Glomerular visceral epithelial cell (primary cell): ENCODE measurements around the gene CTBS.

Source experiments
- DNase-seq: peaks from one replicate; pipeline ENCODE4 v3.0.0-alpha.2; 2016; ENCODE audit errors: extremely low spot score

CTBS gene

DNA sequence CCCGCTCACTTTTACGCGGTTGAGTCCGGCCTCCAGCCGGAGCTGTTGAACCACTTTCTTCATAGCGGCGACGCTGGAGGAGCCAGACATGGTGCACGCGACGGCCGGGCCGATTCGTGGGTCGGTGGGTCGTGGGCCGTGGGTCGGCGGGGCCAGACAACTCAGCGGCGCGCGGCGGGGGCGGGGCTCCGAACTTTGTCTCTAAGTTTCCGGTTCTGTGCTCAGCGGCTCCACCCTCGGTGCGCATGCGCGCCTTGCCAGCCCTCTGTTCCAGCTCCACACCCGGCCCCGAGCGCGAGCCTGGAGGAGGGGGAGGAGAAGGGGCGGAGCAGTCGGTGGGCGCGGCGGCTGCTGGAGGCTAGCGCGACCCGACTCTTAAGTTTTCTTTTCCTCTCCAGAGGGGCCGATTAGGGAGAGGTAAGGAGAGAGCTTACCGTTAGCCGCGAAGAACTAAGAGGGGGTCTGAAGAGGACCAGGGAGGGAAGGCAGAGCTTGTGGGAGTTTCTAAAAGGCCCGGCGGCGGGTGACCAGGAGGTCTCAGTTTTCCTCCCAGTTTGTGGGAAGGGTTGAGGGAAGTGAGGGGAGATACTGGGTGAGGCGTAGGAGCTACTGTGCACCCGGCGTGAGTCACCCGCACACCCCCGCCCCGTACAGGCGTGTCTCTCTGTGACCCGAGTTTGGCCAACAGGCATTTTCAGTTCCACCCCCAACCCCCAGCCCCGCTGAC lies 68.1 kb downstream of the CTBS start, which contains the start of the genes GNG5 and SPATA1:
Gene GNG5 (minus strand): TSS at position 580 of the 727 bp plus-strand sequence. CDS start 490 bp downstream, at position 90.
Gene SPATA1 (plus strand): TSS at position 385 of the 727 bp plus-strand sequence. CDS start 9,974 bp downstream, outside the sequence.
- DNase-seq = peak; percentile 98

DNA sequence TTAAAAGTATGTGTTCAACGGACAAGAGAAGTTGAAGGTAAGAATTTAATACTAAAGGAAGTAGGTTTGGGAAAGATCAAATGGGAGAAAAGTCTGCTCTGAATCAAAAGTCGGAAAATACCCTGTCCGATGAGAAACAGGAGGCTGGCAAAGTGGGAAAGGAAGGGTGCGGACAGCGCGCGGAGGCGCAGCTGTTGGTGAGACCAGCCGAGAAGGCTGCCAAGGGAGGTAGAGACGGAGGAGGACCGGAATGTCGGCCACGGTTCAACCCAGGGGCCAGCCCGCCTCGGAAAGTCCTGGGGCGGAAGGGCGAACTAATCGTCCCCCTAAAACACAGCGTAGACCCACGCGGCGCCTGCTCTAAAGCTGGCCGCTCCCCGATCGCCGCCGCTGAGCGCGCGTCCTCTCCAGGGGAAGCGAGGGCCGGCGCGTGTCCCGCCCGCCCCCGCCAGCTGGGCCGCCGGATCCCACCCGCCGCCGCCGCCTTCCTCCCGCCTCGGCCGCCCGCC lies 68.7 kb downstream of the CTBS start:
- peak; percentile 71 for DNase-seq

DNA sequence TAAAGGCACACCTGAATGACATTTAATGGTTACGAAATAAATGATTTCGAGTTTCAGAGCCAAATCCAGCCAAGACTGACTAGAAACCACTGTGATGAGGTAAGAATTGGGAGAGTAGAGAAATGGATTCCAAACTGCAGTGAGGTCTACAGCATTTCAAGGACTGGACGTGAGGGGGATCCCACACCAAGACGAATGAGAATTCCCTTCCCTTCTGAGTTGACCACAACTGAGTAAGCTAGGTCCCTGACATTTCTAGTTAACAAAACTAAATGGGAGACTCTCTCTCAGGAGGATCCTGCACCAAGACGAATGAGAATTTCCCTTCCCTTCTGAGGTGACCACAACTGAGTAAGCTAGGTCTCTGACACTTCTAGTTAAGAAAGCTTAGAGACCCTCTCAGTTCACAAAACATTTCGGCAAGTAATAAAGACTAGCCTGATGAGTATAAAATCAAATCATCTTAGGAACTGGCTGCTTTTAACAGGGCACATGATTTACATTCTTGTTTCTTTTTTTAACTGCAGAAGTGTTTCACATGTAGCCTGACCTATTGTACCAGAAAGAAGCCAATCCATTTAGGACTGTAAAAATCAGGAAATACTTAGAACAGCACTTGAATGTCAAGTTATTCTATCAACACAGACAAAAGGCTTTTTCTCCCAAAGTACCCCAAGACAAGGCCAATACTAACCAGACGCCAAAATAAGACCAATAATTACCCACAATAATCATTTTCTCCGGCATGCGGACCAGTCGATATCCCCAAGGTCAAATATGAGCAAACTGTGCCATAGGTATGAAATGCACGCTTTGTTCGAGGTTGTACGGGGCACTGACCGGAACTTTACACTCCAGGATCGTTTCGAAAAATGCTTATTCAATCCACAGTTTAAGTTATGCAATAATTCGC lies 69.4 kb downstream of the CTBS start:
- peak; percentile 55 for DNase-seq

GRCh38 chr1:84502927-84503326 lies 71.3 kb downstream of the CTBS start:
- no peak for DNase-seq
